ENCODE measurements around the gene NRSN1.
"Not testable (repeated sequence)": the region's sequence is repeated elsewhere in the genome, so short reads cannot be mapped to it uniquely, and the experiment has no call there.

The NRSN1 gene

DNA sequence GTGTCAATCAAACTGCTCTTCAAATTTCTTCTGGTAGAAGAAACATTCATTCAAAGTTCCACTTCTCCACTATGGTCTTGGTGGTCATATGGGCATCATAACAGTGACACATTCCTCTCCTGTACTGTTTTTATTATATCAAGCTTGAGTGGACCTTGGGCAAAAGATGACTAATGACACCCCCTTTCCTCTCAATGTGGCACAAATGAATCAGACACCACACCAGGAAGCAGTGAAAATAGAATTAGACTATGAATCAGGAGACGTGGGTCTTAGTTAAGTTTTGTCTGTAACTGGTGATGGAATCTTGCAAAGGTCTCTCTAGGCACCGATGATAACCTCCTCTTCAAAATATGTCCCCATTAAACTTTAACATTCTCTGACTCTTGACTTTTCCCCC lies 9.0 kb upstream of the NRSN1 start:
- Mint-ChIP-seq H3K36me3 (ENCODE audit: low read depth) (no peaks in the 10 kb centered on the region), H3K9me3 (no peaks in the 10 kb centered on the region), H3K27me3 (peaks cover 7% of the 10 kb centered on the region), H3K4me1 (ENCODE audit: low read depth) (peaks cover 4% of the 10 kb centered on the region), H3K4me3 (no peak overlapping the region), H3K27ac (no peak overlapping the region)

DNA sequence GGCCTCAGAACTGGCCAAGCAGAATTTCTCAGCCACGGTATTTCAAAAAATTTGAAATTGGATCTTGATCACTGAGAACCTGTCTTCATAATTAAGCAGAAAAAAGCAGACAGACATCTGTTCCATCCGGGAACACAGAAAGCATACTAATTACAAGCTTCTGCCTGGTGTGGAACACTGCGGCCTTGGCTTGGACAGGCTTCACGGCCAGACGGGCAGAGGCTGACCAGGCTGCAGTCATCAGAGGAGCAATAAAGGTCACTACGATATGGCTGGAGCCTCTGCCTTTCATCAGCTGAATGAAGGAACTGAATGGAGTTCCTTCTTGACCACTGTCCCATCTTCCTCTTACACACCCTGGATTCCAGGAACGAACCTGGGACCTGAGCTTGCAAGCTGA lies 3.9 kb upstream of the NRSN1 start:
- no peak overlapping the region for H3K27ac Mint-ChIP-seq
- peaks cover 4% of the 10 kb centered on the region for H3K4me1 Mint-ChIP-seq (ENCODE audit: low read depth)
- H3K4me3 Mint-ChIP-seq: no peak overlapping the region
- no peaks in the 10 kb centered on the region for H3K36me3 Mint-ChIP-seq (ENCODE audit: low read depth)
- peaks cover 36% of the 10 kb centered on the region for H3K27me3 Mint-ChIP-seq
- no peaks in the 10 kb centered on the region for H3K9me3 Mint-ChIP-seq

DNA sequence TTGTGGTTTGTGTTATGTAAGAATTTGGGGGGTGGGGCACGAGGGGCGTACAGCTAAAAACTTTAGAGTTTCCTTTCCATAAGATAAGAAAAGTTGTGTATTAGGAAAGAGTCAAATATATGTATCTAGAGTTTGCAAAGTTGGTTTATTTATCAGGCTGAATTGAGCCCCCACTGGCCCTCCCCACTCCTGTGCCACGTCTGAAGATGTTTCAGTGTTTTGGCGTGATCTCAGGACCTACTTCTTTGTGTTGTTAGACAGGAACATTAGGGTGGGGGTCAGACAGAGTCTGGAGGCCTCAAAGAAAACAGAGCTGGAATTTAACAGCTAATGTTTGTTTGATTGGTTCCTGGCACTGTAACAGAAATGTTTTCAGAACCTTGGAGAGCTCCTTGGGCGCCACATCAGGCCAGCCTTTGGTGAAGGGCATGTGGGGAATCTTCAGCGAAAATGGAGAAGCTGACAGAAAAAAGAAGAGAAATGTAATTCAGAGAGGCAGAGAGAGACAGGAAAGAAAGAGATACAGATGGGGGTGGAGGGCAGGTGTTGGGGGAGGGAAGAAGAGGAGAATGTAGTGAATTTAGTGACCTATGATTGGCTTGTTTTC lies 674 bp downstream of the NRSN1 start:
- Mint-ChIP-seq H3K36me3 (ENCODE audit: low read depth) (no peaks in the 10 kb centered on the region), H3K27ac (no peak overlapping the region), H3K4me1 (ENCODE audit: low read depth) (peaks cover 4% of the 10 kb centered on the region)

DNA sequence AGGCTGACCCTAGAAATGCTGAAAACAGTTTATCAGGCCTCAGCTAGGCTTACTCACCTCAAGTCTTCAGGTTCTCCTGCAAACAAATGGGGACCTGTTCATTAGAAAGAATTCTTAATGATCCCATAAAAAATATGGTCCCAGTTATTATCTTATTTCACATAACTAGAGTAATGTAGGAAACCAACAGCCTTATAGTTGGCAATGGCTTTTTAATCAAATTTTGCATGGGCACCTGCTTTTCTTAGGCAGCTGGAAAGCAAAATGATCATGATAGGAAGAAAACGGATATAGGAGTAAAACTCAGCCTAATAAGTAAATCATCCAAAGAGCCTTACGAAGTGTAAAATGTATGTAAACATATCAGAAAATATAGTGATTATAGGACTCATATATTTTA lies 1.3 kb downstream of the NRSN1 start:
- Mint-ChIP-seq H3K27ac (no peak overlapping the region), H3K9me3 (peaks cover 5% of the 10 kb centered on the region), H3K4me1 (ENCODE audit: low read depth) (peaks cover 4% of the 10 kb centered on the region), H3K27me3 (peaks cover 35% of the 10 kb centered on the region), H3K36me3 (ENCODE audit: low read depth) (no peaks in the 10 kb centered on the region), H3K4me3 (no peak overlapping the region)

More for the DNA sequence above, 674 bp downstream of the NRSN1 start:
- Mint-ChIP-seq H3K4me3 (no peak overlapping the region), H3K27me3 (peaks cover 35% of the 10 kb centered on the region), H3K9me3 (peaks cover 5% of the 10 kb centered on the region)

DNA sequence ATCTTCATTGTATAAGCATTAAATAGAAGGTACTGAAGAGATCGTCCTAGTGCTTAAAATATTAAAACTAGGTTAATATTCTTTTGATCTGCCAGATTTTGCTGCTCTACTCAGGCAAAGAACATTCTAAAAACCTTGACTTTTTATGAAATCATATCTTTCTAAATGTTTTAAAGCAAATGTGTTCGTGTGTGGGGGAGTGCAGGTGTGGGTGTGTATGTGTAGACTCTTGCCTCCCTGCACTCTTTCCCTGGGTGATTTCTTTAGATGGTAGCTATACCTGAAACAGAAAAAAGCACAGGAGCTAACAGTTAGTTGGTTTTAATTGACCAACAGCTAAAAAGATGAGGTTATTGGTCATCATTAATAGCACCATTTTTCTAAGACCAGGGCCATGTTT lies 5.7 kb downstream of the NRSN1 start:
- H3K27me3 Mint-ChIP-seq: peaks cover 20% of the 10 kb centered on the region
- peaks cover 11% of the 10 kb centered on the region for H3K9me3 Mint-ChIP-seq
- no peaks in the 10 kb centered on the region for H3K4me1 Mint-ChIP-seq (ENCODE audit: low read depth)
- H3K4me3 Mint-ChIP-seq: no peak overlapping the region
- H3K27ac Mint-ChIP-seq: no peak overlapping the region
- H3K36me3 Mint-ChIP-seq (ENCODE audit: low read depth): no peaks in the 10 kb centered on the region

DNA sequence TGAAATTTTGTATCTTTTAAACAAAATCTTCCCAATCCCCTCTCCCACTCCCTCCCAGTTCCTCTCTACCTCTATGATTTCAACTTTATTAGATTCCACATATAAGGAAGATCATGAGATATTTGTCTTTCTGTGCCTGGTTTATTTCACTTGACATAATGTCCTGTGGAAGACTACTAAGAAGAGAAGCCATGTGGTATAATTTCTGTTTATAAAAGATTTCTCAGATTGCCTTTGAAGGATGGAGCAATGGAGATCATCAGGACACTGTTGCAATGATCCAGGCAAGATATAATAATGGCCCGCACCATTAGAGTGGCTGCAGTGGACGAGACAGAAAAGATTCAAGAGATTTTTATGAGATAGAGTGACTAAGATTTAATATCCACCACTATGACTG lies 13.1 kb downstream of the NRSN1 start:
- Mint-ChIP-seq H3K27ac (no peak overlapping the region), H3K4me3 (no peak overlapping the region), H3K36me3 (ENCODE audit: low read depth) (no peaks in the 10 kb centered on the region), H3K9me3 (peaks cover 12% of the 10 kb centered on the region), H3K4me1 (ENCODE audit: low read depth) (no peaks in the 10 kb centered on the region), H3K27me3 (peaks cover 7% of the 10 kb centered on the region)

DNA sequence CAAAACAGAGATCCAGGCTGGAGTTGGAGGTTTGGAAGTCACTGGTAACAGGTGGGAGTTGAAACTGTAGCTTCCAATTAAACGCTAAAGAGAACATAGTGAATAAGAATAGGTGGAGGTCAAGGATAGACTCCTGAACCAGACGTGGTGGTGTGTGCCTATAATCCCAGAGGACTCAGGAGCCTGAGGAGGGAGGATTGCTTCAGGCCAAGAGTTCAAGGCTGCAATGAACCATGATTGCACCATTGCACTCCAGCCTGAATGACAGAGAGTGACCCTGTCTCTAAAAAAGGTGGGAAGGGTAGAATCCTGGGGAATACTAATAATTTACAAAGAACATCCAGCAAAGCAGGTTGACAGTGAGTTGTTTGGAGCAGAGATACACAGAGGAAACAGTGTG lies 13.6 kb downstream of the NRSN1 start:
- peaks cover 7% of the 10 kb centered on the region for H3K27me3 Mint-ChIP-seq

DNA sequence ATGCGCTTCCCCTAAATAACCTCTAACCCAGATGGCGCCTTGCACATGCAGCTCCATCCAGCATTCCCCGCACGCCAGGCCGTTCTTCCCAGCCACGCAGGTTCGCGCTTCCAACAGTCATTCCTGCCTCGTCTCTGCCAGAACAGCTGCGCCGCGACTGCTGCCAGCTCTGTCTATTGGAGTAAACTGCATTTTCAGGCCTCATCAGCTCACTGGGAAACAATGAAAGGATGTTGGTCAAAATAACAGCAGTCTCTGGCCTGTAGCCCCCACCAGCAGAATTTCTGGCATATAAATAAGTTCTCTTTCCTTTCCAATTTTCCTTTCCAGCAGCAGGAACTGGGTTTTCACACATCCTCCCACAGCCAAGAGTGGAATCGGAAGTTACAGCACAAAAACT lies 14.6 kb downstream of the NRSN1 start:
- peaks cover 5% of the 10 kb centered on the region for H3K9me3 Mint-ChIP-seq
- no peak overlapping the region for H3K4me3 Mint-ChIP-seq
- H3K27ac Mint-ChIP-seq: no peak overlapping the region

More for the DNA sequence above, 13.6 kb downstream of the NRSN1 start:
- H3K9me3 Mint-ChIP-seq: peaks cover 12% of the 10 kb centered on the region
- H3K36me3 Mint-ChIP-seq (ENCODE audit: low read depth): no peaks in the 10 kb centered on the region
- H3K4me3 Mint-ChIP-seq: no peak overlapping the region
- H3K27ac Mint-ChIP-seq: no peak overlapping the region
- H3K4me1 Mint-ChIP-seq (ENCODE audit: low read depth): no peaks in the 10 kb centered on the region

DNA sequence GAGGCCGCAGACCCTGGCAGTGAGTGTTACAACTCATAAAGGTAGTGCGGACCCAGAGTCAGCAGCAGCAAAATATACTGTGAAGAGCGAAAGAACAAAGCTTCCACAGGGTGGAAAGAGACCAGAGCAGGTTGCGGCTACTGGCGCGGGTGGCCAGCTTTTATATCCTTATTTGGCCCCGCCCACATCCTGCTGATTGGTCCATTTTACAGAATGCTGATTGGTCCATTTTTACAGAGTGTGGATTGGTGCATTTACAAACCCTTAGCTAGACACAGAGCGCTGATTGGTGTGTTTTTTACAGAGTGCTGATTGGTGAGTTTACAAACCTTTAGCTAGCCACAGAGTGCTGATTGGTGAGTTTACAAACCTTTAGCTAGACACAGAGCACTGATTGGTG lies 16.7 kb downstream of the NRSN1 start:
- not testable (repeated sequence) for H3K9me3 Mint-ChIP-seq; H3K27ac Mint-ChIP-seq; H3K36me3 Mint-ChIP-seq (ENCODE audit: low read depth); H3K4me1 Mint-ChIP-seq (ENCODE audit: low read depth); H3K27me3 Mint-ChIP-seq; H3K4me3 Mint-ChIP-seq

More for the DNA sequence above, 14.6 kb downstream of the NRSN1 start:
- H3K4me1 Mint-ChIP-seq (ENCODE audit: low read depth): no peaks in the 10 kb centered on the region
- no peaks in the 10 kb centered on the region for H3K27me3 Mint-ChIP-seq
- H3K36me3 Mint-ChIP-seq (ENCODE audit: low read depth): no peaks in the 10 kb centered on the region

DNA sequence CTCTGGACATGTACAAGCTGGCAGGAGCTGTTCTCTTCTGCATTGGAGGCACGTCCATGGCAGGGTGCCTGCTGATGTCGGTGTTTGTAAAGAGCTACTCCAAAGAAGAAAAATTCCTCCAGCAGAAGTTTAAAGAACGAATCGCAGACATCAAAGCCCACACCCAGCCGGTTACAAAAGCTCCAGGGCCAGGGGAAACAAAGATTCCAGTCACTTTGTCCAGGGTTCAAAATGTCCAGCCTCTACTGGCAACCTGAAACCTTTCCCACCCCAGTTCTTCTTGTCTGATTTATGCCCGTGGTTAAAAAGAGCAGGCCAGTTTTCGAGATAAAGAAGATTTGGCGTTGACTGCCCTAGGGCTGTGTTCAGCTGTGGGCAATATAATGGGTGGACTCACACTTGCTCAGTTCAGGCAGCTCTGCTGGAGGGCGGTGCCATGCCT lies 19.7 kb downstream of the NRSN1 start:
- Mint-ChIP-seq H3K9me3 (peaks cover 5% of the 10 kb centered on the region), H3K27ac (no peak overlapping the region), H3K36me3 (ENCODE audit: low read depth) (no peaks in the 10 kb centered on the region), H3K4me3 (no peak overlapping the region), H3K4me1 (ENCODE audit: low read depth) (no peaks in the 10 kb centered on the region), H3K27me3 (peaks cover 10% of the 10 kb centered on the region)

DNA sequence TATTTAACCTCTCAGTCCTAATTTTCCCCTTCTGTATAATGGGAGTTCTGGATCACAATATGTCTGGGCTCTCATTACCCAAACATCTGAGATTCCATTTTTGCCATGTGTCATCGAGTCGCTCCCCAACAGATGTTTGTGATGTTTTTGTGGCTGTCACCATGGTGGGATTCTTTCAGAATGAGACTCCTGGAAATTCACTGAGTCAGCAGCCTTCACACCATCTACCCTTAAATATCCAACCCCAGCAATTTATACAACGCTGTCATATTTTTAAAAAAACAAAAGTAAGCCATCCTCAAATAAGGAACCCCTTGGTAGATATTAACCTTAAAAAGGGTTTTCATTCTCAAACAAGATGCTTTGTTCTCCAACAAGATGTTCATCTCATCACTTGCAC lies 20.9 kb downstream of the NRSN1 start:
- H3K4me1 Mint-ChIP-seq (ENCODE audit: low read depth): no peaks in the 10 kb centered on the region

DNA sequence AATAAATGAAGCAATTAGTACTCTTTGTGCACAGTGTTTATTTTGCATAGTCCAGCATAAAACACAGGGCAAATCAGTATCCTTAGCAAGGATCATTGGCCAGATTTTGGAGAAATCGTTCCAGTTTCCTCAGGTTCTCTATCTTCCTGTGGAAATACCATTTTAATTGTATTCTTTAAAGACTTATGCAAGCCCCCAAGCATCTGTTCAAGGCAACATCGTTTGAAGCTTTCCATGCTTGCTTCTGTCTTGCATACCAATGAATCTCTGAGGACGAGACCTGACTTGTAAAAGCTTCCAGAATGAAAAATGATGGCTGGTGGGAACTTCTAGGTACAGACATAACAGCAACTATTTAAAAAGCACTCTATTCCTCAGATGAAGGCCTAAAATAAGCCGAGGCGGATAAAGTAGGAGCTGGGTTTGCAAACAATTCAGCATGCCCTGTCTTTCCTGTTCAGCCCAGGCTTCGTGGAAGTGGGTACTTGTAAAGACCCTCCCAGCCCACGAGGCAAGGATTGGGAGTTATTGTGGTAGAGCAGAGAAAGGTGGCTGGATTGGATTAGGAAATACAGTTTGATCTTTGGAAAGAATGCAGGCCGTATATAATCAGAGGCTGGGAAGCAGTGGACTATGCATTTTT lies 21.6 kb downstream of the NRSN1 start:
- Mint-ChIP-seq H3K9me3 (peaks cover 5% of the 10 kb centered on the region), H3K4me1 (ENCODE audit: low read depth) (no peaks in the 10 kb centered on the region), H3K27me3 (peaks cover 10% of the 10 kb centered on the region), H3K36me3 (ENCODE audit: low read depth) (no peaks in the 10 kb centered on the region), H3K4me3 (no peak overlapping the region), H3K27ac (no peak overlapping the region)

More for the DNA sequence above, 20.9 kb downstream of the NRSN1 start:
- Mint-ChIP-seq H3K4me3 (no peak overlapping the region), H3K27ac (no peak overlapping the region), H3K9me3 (peaks cover 5% of the 10 kb centered on the region), H3K27me3 (peaks cover 10% of the 10 kb centered on the region), H3K36me3 (ENCODE audit: low read depth) (no peaks in the 10 kb centered on the region)

DNA sequence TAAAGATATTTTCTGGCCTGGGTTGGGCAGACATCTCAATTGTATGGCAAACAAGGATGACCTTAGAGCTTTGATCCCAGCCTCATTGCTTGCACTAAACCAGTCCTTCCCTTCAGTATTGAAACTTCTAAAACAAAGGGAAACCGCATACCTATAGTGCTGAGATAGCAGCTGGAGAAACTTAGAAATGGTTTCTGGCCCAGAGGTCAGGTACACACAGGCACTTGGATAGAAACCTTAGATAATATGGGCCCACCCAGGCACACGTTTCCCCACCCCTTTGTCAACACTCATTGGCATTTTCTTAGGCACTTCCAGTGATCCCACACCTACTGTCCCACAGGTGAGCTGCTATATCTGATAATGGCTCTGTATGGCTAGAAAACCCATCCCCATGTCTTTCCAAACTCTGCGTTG lies 22.1 kb downstream of the NRSN1 start:
- Mint-ChIP-seq H3K27me3 (peaks cover 12% of the 10 kb centered on the region), H3K9me3 (peaks cover 5% of the 10 kb centered on the region), H3K4me3 (no peak overlapping the region), H3K4me1 (ENCODE audit: low read depth) (no peaks in the 10 kb centered on the region), H3K36me3 (ENCODE audit: low read depth) (no peaks in the 10 kb centered on the region), H3K27ac (no peak overlapping the region)

DNA sequence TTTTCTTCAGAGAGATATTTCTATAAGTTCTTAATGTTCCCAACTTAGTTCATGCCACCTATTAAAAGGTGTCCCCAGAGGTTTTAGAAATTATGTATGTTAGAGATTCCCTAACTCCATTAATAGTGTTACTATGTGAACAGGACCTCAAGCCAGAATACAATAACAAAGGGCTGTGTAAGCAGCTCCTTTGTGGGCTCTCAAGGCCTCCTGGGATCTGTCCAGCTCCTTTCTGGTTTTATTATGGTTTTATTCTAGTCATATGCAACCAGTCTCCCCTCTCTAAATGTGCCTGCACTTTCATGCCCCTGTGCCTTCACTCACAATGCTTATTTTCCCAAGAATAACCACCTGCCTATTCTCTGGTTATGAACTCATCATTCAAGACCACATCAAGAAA lies 22.7 kb downstream of the NRSN1 start:
- no peak overlapping the region for H3K4me3 Mint-ChIP-seq
- H3K27me3 Mint-ChIP-seq: peaks cover 14% of the 10 kb centered on the region
- peaks cover 5% of the 10 kb centered on the region for H3K9me3 Mint-ChIP-seq
- H3K36me3 Mint-ChIP-seq (ENCODE audit: low read depth): no peaks in the 10 kb centered on the region
- H3K27ac Mint-ChIP-seq: no peak overlapping the region
- no peaks in the 10 kb centered on the region for H3K4me1 Mint-ChIP-seq (ENCODE audit: low read depth)

DNA sequence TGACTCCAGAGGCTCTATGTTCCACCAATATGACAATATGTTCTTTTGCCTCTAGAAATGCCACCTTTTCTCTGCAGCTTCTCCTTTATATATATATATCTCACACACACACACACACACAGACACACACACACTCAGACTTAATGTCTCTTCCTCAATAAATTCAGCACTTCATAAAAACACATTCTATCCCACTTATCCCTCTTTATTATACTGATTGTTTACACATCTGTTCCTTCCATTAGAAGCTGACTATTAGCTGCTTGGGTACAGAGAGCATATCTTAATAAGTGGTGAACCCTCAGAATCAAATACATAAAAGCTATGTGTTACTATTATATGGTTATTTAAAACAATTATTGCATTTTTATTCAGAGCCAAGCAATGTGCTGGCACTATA lies 23.3 kb downstream of the NRSN1 start:
- Mint-ChIP-seq H3K9me3 (peaks cover 5% of the 10 kb centered on the region), H3K36me3 (ENCODE audit: low read depth) (no peaks in the 10 kb centered on the region), H3K4me3 (no peak overlapping the region), H3K27ac (no peak overlapping the region), H3K27me3 (peaks cover 14% of the 10 kb centered on the region), H3K4me1 (ENCODE audit: low read depth) (no peaks in the 10 kb centered on the region)

DNA sequence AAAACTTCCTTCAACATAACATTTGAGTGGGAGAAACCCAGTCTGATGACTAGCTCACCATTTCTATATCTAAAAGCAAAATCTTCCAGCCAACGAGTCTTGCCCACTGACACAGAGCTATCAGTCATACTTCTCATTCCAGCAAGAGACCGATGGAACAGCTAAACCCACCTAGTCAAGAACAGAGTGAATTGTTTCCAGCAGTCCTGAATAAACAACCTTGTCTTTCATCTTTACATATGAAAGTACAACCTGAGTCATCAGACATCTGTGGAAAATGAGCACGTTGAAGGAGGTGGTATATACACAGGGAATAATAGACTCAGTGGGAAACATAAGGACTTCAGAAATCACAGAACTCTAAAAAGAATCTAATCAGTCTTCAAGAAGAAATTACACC lies 23.8 kb downstream of the NRSN1 start:
- Mint-ChIP-seq H3K9me3 (peaks cover 5% of the 10 kb centered on the region), H3K4me3 (no peak overlapping the region), H3K36me3 (ENCODE audit: low read depth) (no peaks in the 10 kb centered on the region)

More for the DNA sequence above, 23.8 kb downstream of the NRSN1 start:
- Mint-ChIP-seq H3K27ac (no peak overlapping the region), H3K27me3 (peaks cover 14% of the 10 kb centered on the region), H3K4me1 (ENCODE audit: low read depth) (no peaks in the 10 kb centered on the region)
